Posterior cingulate gyrus (tissue), 11 donors: ENCODE measurements around the gene MAPT.

Experiments used
- DNase-seq, 10 donors: peaks; one replicate each; pipeline versions ENCODE4 v3.0.0 to v3.0.0-alpha.2; 2020 to 2021; ENCODE audit warnings: mixed read lengths in 3 of 10
- intact Hi-C: fragments of 100-400 bp; cut with DNase I; formaldehyde crosslinking; loops from one replicate; pipeline ENCODE4 v1.15.1; 2023

The MAPT gene

DNA sequence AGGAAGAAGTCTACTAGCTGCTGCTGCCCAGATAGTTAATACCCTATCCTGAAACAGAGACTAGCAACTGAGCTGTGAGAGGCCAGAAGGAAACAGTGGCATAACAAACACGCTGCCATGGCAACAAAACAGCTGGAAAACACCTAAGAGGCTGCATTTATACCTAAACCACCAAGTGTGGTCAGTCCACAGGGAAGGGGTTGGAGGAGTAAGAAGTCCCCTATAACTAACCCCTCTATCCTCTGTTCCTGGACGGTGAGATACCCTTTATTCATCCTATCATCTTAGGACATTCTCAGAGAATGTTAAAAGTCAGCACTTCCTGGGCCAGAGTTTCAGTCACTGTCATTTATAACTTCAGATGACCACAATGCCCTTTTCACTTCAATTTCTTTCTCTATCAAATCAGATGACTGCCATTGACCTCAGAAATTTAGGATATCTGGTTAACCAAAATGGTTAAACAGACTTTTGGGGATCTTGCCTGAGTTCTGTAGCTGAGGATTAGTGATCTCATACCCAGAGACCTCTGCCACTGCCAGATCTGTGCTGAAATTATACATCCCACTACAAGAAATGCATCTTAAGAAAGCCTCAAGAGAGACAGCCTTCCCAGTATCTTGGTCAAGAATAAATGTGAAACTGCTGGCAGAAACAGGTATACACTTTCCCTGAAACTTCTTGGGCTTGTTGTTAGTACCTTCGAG is 140.9 kb downstream of the MAPT start:
- no peak for DNase-seq
- intact Hi-C loops, result no loop called here

- intact Hi-C loops, result no loop called here
- no peak for DNase-seq
Measured at GRCh38 chr17:46036491-46036890, 142.1 kb downstream of the MAPT start.

- intact Hi-C loops, result no loop called here
- peak in 1 of 10 donors; percentile 43 for DNase-seq
Measured at GRCh38 chr17:46037722-46038255, 143.4 kb downstream of the MAPT start.

GRCh38 chr17:46038414-46038813 is 144.1 kb downstream of the MAPT start:
- DNase-seq, result peak in 7 of 10 donors; percentile 50 to 93 (median 67)
- intact Hi-C loops, result no loop called here

GRCh38 chr17:46038937-46039336 is 144.6 kb downstream of the MAPT start:
- intact Hi-C loops, result no loop called here
- DNase-seq, result peak in 1 of 10 donors; percentile 59

DNA sequence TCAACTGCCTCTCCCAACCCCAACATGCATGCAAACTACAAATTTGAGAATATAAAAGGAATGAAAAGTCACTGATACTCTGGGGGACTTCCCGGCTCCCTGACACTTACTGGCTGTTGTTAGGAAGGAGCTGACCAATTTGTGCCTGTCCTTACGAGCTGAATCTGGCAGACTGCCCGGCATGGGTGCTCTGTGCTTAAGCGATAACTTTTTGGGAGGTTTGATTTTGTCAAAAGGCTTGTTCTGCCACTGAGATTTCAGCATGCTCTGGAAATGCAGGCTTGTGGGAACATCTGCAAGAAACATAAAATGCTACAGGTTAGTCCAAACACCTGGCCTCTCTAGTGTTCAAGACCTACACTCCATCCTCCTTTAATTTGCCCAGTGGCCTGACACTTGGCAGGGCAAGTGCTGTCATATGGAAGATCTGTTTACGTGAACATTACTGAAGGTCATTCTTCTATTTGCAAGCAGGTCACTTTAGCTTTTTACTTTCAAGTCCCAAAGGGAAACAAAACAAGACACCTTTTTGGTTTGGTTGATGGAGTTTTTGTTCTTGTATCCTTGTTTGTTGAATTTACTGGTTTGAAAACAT is 145.3 kb downstream of the MAPT start:
- intact Hi-C loops, result no loop called here
- peak in 2 of 10 donors; percentile 32 to 84 for DNase-seq

- DNase-seq, result no peak
- intact Hi-C loops, result no loop called here
Measured at GRCh38 chr17:46042246-46042645, 147.9 kb downstream of the MAPT start.

GRCh38 chr17:46042925-46043324 is 148.6 kb downstream of the MAPT start:
- intact Hi-C loops, result no loop called here
- no peak for DNase-seq

DNA sequence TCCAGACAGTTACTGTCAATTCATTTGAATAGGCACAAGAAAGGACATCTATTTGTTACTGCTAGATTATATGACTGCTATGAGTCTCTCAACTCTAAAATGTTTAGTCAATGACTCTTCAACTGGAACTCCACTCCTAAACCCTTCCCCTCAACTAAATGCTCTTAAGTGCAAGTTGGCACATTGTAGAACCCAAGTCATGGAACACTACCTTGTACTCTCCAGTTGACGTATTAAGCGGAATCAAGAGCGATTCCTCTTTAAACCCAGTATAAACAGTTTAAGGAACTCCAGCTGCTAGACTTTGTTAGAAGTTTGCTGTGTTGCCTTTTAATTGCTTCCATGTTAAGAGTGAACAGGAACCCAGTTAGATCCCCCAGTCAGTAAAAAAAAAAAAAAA is 149.3 kb downstream of the MAPT start:
- intact Hi-C loops, result loop anchor here (1.0 to 2.0 kb wide), 3 partner anchors 41 to 170 kb away; partner anchors contain the start of gene KANSL1
- no peak for DNase-seq

DNA sequence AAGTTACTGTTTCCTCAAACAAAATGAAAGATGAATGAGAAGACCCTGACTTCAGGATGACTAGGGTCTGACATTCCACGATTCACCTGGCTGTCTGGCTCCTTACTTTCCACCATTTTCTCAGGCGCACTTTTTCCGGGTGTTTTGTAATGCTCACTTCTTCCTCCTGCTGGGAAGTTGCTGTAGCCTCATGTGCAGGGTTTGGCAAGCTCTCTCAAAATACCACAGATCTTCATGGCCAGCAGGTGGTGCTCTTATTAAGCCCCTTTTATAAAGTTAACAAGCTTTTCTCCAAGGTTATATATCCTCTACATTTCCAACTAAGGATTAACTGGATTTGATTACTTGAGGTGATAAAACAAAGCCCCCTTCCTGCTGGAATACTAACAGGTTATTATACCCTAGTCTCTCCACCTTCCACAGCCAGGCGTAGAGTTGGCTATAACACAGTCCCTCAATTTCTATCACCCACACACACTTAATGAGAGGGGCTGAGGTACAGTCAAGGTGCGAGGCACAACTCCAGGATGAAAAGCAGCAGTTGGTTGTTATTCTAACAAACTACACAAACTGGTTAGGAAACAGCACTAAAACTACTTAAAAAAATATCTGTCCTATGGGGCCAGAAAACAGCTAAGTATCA is 150.1 kb downstream of the MAPT start:
- peak in 6 of 10 donors; percentile 47 to 83 (median 60) for DNase-seq
- intact Hi-C loops, result loop anchor here (1.0 to 2.0 kb wide), 3 partner anchors 42 to 169 kb away; partner anchors contain the start of gene KANSL1

DNA sequence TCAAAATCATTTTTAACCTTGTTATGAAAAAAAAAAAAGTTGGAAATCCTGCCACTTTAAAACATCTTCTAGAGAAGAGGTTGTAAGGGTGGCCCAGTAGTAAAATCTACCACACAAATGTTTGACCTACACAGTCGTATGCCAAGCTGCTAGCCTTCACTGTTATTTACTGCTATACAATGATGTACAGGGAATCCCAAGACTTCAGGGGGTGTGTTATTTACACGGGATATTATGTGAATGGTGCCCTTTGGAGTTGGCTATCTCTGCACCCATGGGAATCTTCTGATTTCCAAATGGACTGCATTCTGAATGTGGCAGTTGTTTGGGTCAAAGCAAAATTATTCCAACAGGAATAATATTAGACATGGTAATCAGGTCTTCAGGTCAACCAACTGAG is 150.6 kb downstream of the MAPT start:
- DNase-seq, result no peak
- intact Hi-C loops, result loop anchor here (1.0 to 2.0 kb wide), 3 partner anchors 42 to 168 kb away; partner anchors contain the start of gene KANSL1

GRCh38 chr17:46045639-46046038 is 151.3 kb downstream of the MAPT start:
- intact Hi-C loops, result loop anchor here (2.0 kb wide), 1 partner anchor 43 kb away; no protein-coding TSS in a partner anchor

GRCh38 chr17:46046957-46047356 is 152.6 kb downstream of the MAPT start:
- no peak for DNase-seq
- intact Hi-C loops, result no loop called here

More at GRCh38 chr17:46045639-46046038, 151.3 kb downstream of the MAPT start:
- no peak for DNase-seq

DNA sequence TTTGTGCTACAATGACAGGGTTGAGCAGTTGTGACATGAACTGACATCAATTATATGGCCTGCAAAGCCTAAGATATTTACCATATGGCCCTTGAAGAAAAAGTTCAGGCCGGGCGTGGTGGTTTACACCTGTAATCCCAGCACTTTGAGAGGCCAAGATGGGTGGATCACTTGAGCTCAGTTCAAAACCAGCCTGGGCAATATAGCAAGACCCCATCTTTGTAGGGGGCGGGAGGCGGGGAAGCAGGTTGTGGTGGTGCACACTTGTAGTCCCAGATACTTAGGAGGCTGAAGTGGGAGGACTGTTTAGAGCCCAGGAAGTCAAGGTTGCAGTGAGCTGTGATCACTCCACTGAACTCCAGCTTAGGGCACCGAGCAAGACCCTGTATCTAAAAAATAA is 153.0 kb downstream of the MAPT start:
- no peak for DNase-seq
- intact Hi-C loops, result no loop called here

- DNase-seq, result peak in 1 of 10 donors; percentile 28
- intact Hi-C loops, result no loop called here
Measured at GRCh38 chr17:46047856-46048255, 153.5 kb downstream of the MAPT start.

DNA sequence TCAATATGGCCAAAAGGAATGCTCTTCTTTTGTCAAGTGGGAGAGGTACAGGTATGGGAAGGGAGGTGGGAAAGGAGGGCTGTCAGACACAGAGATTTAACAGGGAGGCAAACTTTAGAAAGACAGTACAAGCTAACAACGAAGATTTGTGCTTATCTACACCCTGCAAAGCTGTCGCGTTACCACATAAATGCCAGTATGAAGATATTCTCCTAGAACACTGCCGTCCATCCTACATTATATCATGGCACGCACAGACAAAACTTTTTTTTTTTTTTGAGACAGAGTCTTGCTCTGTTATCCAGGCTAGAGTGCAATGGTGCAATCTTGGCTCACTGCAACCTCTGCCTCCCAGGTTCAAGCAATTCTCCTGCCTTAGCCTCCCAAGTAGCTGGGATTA is 155.3 kb downstream of the MAPT start:
- intact Hi-C loops, result no loop called here

DNA sequence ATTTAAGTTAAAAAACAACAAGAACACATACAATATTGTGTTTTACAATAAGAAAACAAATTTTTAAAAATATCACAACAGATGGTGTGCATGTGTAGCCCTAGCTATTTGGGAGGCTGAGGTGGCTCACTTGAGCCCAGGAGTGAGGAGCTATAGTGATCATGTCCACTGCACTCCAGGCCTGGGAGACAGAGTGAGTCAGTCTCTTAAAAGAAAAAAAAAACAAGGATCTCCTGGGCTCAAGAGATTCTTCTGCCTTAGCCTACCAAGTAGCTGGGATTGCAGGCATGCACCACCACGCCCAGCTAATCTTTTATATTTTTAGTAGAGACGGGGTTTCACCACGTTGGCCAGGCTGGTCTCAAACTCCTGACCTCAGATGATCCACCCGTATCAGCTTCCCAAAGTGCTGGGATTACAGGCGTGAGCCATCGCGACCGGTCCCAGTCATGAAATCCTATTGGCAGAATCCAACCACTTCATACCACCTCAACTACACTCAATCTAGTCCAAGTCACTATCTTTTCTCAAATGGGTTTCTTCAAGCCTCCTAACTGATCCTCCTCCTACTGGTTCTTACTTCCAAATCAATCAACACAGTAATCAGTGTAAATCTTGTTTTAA is 159.7 kb downstream of the MAPT start:
- intact Hi-C loops, result no loop called here
- DNase-seq, result no peak

More for the DNA sequence above, 155.3 kb downstream of the MAPT start:
- DNase-seq, result no peak

- intact Hi-C loops, result no loop called here
- no peak for DNase-seq
Measured at GRCh38 chr17:46056800-46057304, 162.5 kb downstream of the MAPT start.

- intact Hi-C loops, result no loop called here
- DNase-seq, result no peak
Measured at GRCh38 chr17:46057366-46057765, 163.0 kb downstream of the MAPT start.

DNA sequence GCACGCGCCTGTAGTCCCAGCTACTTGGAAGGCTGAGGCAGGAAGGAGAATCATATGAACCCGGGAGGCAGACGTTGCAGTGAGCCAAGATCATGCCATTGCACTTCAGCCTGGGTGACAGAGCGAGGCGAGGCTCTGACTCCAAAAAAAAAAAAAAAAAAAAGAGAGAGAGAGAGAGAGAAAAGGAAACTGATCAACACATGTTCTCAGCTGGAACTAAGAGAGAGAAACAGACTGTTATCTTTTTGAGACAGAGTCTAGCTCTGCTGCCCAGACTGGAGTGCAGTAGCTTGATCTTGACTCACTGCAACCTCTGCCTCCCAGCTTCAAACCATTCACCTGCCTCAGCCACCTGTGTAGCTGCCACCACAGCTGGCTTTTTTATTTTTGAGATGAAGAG is 165.1 kb downstream of the MAPT start:
- no peak for DNase-seq
- intact Hi-C loops, result no loop called here
